WTC11 (cell line): Measurements from ENCODE around the gene SLC29A1. TPM values are rescaled to one million over a fixed set of nuclear protein-coding genes. Genes with fewer than 3 reads are reported as not detected.

Experiments used
- ATAC-seq: fragments of 200-7000 bp; cut with Tn5 transposase; 2 replicates; pipeline ENCODE4 v1.10.0; 2021; ENCODE audit warnings: mild to moderate bottlenecking, moderate library complexity
- CTCF ChIA-PET: fragments of 300-600 bp; sonication (Branson Sonifier 250); formaldehyde crosslinking; loops from one replicate; lab custom pipeline; 2021; ENCODE audit warnings: antibody characterized with exemption; lab: Charles Lee
- POLR2A ChIA-PET: fragments of 350-600 bp; sonication (Branson Sonifier 250); formaldehyde crosslinking; loops from one replicate; lab custom pipeline; 2021; ENCODE audit warnings: antibody characterized with exemption; lab: Charles Lee
- DNase-seq: peaks from one replicate; pipeline ENCODE4 v3.0.0; 2021; ENCODE audit warnings: low spot score
- H3K27ac Mint-ChIP-seq: 2 replicates; pipeline ENCODE4 v1.8.0; 2021; ENCODE audit warnings: mixed read lengths
- H3K27me3 Mint-ChIP-seq: 2 replicates; pipeline ENCODE4 v1.8.0; 2021; ENCODE audit warnings: low read depth, mild to moderate bottlenecking, moderate library complexity, mixed read lengths
- H3K36me3 Mint-ChIP-seq: 2 replicates; pipeline ENCODE4 v1.8.0; 2021; ENCODE audit warnings: mixed read lengths
- H3K4me1 Mint-ChIP-seq: 2 replicates; pipeline ENCODE4 v1.8.0; 2022; ENCODE audit warnings: mixed read lengths
- H3K4me3 Mint-ChIP-seq: 2 replicates; pipeline ENCODE4 v1.8.0; 2021; ENCODE audit warnings: mild to moderate bottlenecking, moderate library complexity, mixed read lengths
- H3K9me3 Mint-ChIP-seq: 2 replicates; pipeline ENCODE4 v1.8.0; 2021; ENCODE audit warnings: mixed read lengths
- CREM ChIP-seq: sonication (generic); formaldehyde crosslinking; IDR thresholded peaks from 2 replicates; pipeline ENCODE4 v1.8.1; 2022; ENCODE audit warnings: mild to moderate bottlenecking, missing genetic modification reagents, moderate library complexity
- HMGA2 ChIP-seq: fragments of 250-450 bp; sonication (Bioruptor Pico); IDR thresholded peaks from 2 replicates; pipeline ENCODE4 v1.4.0; 2021; ENCODE audit warnings: mild to moderate bottlenecking, moderate library complexity
- JAZF1 ChIP-seq: fragments of 250-450 bp; sonication (Bioruptor Pico); IDR thresholded peaks from 2 replicates; pipeline ENCODE4 v1.9.0; 2021; ENCODE audit warnings: moderate library complexity, mild to moderate bottlenecking, inconsistent platforms
- MLX ChIP-seq: sonication (generic); formaldehyde crosslinking; IDR thresholded peaks from 2 replicates; pipeline ENCODE4 v1.8.1; 2023; ENCODE audit warnings: mild to moderate bottlenecking, missing genetic modification reagents, moderate library complexity
- SOX15 ChIP-seq: fragments of 250-450 bp; sonication (Bioruptor Pico); IDR thresholded peaks from 2 replicates; pipeline ENCODE4 v1.9.0; 2021; ENCODE audit warnings: mild to moderate bottlenecking
- SP1 ChIP-seq: sonication (generic); formaldehyde crosslinking; conservative IDR thresholded peaks from 2 replicates; pipeline ENCODE4 v1.8.1; 2022; ENCODE audit warnings: missing genetic modification reagents
- ZNF512 ChIP-seq: sonication (generic); formaldehyde crosslinking; IDR thresholded peaks from 2 replicates; pipeline ENCODE4 v1.8.1; 2022; ENCODE audit warnings: missing genetic modification reagents, borderline replicate concordance
- total RNA-seq: library from RNA; stranded (reverse); gene quantifications from 3 replicates; pipeline ENCODE4 v1.2.3, GENCODE V29; 2021
- TF ChIP-seq, protein P1 (sequence below): sonication (generic); formaldehyde crosslinking; IDR thresholded peaks from 2 replicates; pipeline ENCODE4 v1.8.0; 2023; ENCODE audit warnings: mild to moderate bottlenecking, missing genetic modification reagents
- TF ChIP-seq, protein P2 (sequence below): sonication (generic); formaldehyde crosslinking; IDR thresholded peaks from 2 replicates; pipeline ENCODE4 v1.8.1; 2022; ENCODE audit warnings: mild to moderate bottlenecking, missing genetic modification reagents, moderate library complexity, borderline replicate concordance
- TF ChIP-seq, protein P3 (sequence below): sonication (generic); formaldehyde crosslinking; IDR thresholded peaks from 2 replicates; pipeline ENCODE4 v1.8.0; 2022; ENCODE audit warnings: mild to moderate bottlenecking, missing genetic modification reagents
- TF ChIP-seq, protein P4 (sequence below): sonication (generic); formaldehyde crosslinking; IDR thresholded peaks from 2 replicates; pipeline ENCODE4 v1.8.1; 2023; ENCODE audit warnings: mild to moderate bottlenecking, missing genetic modification reagents, borderline replicate concordance
- TF ChIP-seq, protein P5 (sequence below): sonication (generic); formaldehyde crosslinking; IDR thresholded peaks from 2 replicates; pipeline ENCODE4 v1.8.1; 2023; ENCODE audit warnings: mild to moderate bottlenecking, missing genetic modification reagents
- TF ChIP-seq, protein P6 (sequence below): sonication (generic); formaldehyde crosslinking; IDR thresholded peaks from 2 replicates; pipeline ENCODE4 v1.8.0; 2022; ENCODE audit warnings: mild to moderate bottlenecking, missing genetic modification reagents

Gene SLC29A1
- total RNA-seq, 1 experiment from 2014 or later: 139 TPM

- TF ChIP-seq, protein P1, sequence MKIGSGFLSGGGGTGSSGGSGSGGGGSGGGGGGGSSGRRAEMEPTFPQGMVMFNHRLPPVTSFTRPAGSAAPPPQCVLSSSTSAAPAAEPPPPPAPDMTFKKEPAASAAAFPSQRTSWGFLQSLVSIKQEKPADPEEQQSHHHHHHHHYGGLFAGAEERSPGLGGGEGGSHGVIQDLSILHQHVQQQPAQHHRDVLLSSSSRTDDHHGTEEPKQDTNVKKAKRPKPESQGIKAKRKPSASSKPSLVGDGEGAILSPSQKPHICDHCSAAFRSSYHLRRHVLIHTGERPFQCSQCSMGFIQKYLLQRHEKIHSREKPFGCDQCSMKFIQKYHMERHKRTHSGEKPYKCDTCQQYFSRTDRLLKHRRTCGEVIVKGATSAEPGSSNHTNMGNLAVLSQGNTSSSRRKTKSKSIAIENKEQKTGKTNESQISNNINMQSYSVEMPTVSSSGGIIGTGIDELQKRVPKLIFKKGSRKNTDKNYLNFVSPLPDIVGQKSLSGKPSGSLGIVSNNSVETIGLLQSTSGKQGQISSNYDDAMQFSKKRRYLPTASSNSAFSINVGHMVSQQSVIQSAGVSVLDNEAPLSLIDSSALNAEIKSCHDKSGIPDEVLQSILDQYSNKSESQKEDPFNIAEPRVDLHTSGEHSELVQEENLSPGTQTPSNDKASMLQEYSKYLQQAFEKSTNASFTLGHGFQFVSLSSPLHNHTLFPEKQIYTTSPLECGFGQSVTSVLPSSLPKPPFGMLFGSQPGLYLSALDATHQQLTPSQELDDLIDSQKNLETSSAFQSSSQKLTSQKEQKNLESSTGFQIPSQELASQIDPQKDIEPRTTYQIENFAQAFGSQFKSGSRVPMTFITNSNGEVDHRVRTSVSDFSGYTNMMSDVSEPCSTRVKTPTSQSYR: no peak
Measured at GRCh38 chr6:44217332-44218143, 5.9 kb upstream of the SLC29A1 start (continued).

- peaks cover 53% of the 10 kb centered on the region for H3K4me1 Mint-ChIP-seq
- POLR2A ChIA-PET: interaction anchor here (0.6 to 2.8 kb wide), 14 partner anchors 11 to 216 kb away, joined by 3 to 21 read pairs (median 4); partner anchors contain the start of gene HSP90AB1
- CTCF ChIA-PET: interaction anchor here (0.6 to 10.7 kb wide), 12 partner anchors 14 to 1808 kb away, joined by 3 to 174 read pairs (median 3); no protein-coding TSS in a partner anchor
- TF ChIP-seq, protein P2, sequence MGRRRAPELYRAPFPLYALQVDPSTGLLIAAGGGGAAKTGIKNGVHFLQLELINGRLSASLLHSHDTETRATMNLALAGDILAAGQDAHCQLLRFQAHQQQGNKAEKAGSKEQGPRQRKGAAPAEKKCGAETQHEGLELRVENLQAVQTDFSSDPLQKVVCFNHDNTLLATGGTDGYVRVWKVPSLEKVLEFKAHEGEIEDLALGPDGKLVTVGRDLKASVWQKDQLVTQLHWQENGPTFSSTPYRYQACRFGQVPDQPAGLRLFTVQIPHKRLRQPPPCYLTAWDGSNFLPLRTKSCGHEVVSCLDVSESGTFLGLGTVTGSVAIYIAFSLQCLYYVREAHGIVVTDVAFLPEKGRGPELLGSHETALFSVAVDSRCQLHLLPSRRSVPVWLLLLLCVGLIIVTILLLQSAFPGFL (CRISPR knock-in tag): no peak
- TF ChIP-seq CREM (CRISPR knock-in tag) (peak; percentile 52; the same call in 1 of the 2 replicates), HMGA2 (no peak), SOX15 (CRISPR knock-in tag) (no peak), MLX (CRISPR knock-in tag) (no peak), SP1 (peak; percentile 83), JAZF1 (no peak), ZNF512 (no peak)
- TF ChIP-seq, protein P3, sequence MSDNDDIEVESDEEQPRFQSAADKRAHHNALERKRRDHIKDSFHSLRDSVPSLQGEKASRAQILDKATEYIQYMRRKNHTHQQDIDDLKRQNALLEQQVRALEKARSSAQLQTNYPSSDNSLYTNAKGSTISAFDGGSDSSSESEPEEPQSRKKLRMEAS (CRISPR knock-in tag): peak; percentile 87
- TF ChIP-seq, protein P4, sequence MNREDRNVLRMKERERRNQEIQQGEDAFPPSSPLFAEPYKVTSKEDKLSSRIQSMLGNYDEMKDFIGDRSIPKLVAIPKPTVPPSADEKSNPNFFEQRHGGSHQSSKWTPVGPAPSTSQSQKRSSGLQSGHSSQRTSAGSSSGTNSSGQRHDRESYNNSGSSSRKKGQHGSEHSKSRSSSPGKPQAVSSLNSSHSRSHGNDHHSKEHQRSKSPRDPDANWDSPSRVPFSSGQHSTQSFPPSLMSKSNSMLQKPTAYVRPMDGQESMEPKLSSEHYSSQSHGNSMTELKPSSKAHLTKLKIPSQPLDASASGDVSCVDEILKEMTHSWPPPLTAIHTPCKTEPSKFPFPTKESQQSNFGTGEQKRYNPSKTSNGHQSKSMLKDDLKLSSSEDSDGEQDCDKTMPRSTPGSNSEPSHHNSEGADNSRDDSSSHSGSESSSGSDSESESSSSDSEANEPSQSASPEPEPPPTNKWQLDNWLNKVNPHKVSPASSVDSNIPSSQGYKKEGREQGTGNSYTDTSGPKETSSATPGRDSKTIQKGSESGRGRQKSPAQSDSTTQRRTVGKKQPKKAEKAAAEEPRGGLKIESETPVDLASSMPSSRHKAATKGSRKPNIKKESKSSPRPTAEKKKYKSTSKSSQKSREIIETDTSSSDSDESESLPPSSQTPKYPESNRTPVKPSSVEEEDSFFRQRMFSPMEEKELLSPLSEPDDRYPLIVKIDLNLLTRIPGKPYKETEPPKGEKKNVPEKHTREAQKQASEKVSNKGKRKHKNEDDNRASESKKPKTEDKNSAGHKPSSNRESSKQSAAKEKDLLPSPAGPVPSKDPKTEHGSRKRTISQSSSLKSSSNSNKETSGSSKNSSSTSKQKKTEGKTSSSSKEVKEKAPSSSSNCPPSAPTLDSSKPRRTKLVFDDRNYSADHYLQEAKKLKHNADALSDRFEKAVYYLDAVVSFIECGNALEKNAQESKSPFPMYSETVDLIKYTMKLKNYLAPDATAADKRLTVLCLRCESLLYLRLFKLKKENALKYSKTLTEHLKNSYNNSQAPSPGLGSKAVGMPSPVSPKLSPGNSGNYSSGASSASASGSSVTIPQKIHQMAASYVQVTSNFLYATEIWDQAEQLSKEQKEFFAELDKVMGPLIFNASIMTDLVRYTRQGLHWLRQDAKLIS (CRISPR knock-in tag): no peak; the same call in 1 of the 2 replicates
- TF ChIP-seq, protein P5, sequence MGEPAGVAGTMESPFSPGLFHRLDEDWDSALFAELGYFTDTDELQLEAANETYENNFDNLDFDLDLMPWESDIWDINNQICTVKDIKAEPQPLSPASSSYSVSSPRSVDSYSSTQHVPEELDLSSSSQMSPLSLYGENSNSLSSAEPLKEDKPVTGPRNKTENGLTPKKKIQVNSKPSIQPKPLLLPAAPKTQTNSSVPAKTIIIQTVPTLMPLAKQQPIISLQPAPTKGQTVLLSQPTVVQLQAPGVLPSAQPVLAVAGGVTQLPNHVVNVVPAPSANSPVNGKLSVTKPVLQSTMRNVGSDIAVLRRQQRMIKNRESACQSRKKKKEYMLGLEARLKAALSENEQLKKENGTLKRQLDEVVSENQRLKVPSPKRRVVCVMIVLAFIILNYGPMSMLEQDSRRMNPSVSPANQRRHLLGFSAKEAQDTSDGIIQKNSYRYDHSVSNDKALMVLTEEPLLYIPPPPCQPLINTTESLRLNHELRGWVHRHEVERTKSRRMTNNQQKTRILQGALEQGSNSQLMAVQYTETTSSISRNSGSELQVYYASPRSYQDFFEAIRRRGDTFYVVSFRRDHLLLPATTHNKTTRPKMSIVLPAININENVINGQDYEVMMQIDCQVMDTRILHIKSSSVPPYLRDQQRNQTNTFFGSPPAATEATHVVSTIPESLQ (CRISPR knock-in tag): no peak
- TF ChIP-seq, protein P6, sequence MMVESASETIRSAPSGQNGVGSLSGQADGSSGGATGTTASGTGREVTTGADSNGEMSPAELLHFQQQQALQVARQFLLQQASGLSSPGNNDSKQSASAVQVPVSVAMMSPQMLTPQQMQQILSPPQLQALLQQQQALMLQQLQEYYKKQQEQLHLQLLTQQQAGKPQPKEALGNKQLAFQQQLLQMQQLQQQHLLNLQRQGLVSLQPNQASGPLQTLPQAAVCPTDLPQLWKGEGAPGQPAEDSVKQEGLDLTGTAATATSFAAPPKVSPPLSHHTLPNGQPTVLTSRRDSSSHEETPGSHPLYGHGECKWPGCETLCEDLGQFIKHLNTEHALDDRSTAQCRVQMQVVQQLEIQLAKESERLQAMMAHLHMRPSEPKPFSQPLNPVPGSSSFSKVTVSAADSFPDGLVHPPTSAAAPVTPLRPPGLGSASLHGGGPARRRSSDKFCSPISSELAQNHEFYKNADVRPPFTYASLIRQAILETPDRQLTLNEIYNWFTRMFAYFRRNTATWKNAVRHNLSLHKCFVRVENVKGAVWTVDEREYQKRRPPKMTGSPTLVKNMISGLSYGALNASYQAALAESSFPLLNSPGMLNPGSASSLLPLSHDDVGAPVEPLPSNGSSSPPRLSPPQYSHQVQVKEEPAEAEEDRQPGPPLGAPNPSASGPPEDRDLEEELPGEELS: no peak
Measured at GRCh38 chr6:44219053-44219814, 4.2 kb upstream of the SLC29A1 start.

More at GRCh38 chr6:44219053-44219814, 4.2 kb upstream of the SLC29A1 start:
- DNase-seq (peak; percentile 94), ATAC-seq (peak; percentile 61)
- H3K27me3 Mint-ChIP-seq: no peaks in the 10 kb centered on the region
- H3K27ac Mint-ChIP-seq: peak overlapping the region; percentile 99
- peak overlapping the region; percentile 72 for H3K4me3 Mint-ChIP-seq
- no peaks in the 10 kb centered on the region for H3K36me3 Mint-ChIP-seq
- H3K9me3 Mint-ChIP-seq: no peaks in the 10 kb centered on the region
